Activated B cell treated with CpG ODN at 0.5 μM for 24 hours (primary cell): ENCODE results near the gene INPP5F. TPM values are rescaled to one million over a fixed set of nuclear protein-coding genes. Genes with fewer than 3 reads are reported as not detected.

Source experiments
- ATAC-seq: fragments of 200-7000 bp; cut with Tn5 transposase; one replicate; pipeline ENCODE4 v1.10.0; 2021; ENCODE audit warnings: low read depth, mild to moderate bottlenecking, moderate library complexity
- CTCF ChIA-PET: fragments of 350-600 bp; sonication (Branson Sonifier 250); formaldehyde crosslinking; loops from one replicate; lab custom pipeline; 2021; ENCODE audit warnings: antibody characterized with exemption; lab: Charles Lee
- POLR2A ChIA-PET: fragments of 350-600 bp; sonication (Branson Sonifier 250); formaldehyde crosslinking; loops from one replicate; lab custom pipeline; 2021; ENCODE audit warnings: antibody characterized with exemption; lab: Charles Lee
- DNase-seq: peaks from one replicate; pipeline ENCODE4 v3.0.0; 2022
- H3K27ac Mint-ChIP-seq: one replicate; pipeline ENCODE4 v1.8.0; 2020; ENCODE audit warnings: mixed read lengths
- H3K27me3 Mint-ChIP-seq: one replicate; pipeline ENCODE4 v1.8.0; 2021; ENCODE audit warnings: mixed read lengths
- H3K36me3 Mint-ChIP-seq: one replicate; pipeline ENCODE4 v1.8.0; 2021; ENCODE audit warnings: low read depth, mixed read lengths
- H3K4me1 Mint-ChIP-seq: one replicate; pipeline ENCODE4 v1.8.0; 2021; ENCODE audit warnings: mixed read lengths
- H3K4me3 Mint-ChIP-seq: one replicate; pipeline ENCODE4 v1.8.0; 2020; ENCODE audit warnings: mild to moderate bottlenecking, mixed read lengths
- H3K9me3 Mint-ChIP-seq: one replicate; pipeline ENCODE4 v1.8.0; 2020; ENCODE audit warnings: mixed read lengths
- intact Hi-C: fragments of 100-400 bp; cut with micrococcal nuclease; formaldehyde crosslinking; loops from one replicate; pipeline ENCODE4 v1.15.1; 2024
- total RNA-seq: library from RNA; stranded (reverse); gene quantifications from 2 replicates; pipeline ENCODE4 v1.2.3, GENCODE V29; 2022
- TF ChIP-seq, protein P1 (sequence below): fragments of 200-600 bp; IDR thresholded peaks from one replicate; pipeline ENCODE4 v1.8.0; 2022; ENCODE audit warnings: antibody characterized with exemption, mild to moderate bottlenecking

Gene INPP5F
- total RNA-seq, 1 donor from 2014 or later: 53.5 TPM

DNA sequence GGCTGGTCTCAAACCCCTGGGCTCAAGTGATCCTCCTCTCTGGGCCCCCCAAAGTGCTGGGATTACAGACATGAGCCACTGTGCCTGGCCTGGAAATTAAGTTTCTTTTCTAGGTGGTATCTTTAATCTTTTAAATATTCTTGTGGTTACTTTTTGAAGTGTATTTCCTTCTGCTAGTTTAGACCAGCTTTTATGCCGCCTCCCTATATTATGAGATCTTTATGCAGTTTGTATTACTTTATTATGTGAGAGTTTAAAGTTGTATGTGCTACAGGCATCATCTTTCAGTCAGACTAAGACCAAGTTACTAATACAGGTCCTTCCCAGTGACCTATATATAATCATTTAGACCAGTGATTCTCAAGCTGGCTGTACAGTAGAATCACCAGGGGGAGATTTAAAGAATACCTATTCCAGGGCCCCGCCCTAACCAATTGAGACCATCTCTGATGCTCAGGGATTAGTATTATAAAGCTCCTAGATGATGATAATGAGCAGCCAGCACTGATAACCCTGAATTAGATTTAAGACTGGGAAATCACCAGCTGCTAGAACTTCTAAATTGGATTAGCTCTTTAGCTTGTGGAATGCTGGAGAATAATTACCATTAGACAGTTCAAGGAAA, 11.3 kb downstream of the INPP5F start:
- ChIA-PET POLR2A (interaction anchor here (0.5 to 1.7 kb wide), 3 partner anchors 8 to 36 kb away, joined by 3 to 9 read pairs (median 4); partner anchors contain the start of gene INPP5F), CTCF (interaction anchor here (0.8 to 2.4 kb wide), 3 partner anchors 11 to 50 kb away, joined by 3 to 11 read pairs (median 6); partner anchors contain the start of gene INPP5F)
- TF ChIP-seq, protein P1, sequence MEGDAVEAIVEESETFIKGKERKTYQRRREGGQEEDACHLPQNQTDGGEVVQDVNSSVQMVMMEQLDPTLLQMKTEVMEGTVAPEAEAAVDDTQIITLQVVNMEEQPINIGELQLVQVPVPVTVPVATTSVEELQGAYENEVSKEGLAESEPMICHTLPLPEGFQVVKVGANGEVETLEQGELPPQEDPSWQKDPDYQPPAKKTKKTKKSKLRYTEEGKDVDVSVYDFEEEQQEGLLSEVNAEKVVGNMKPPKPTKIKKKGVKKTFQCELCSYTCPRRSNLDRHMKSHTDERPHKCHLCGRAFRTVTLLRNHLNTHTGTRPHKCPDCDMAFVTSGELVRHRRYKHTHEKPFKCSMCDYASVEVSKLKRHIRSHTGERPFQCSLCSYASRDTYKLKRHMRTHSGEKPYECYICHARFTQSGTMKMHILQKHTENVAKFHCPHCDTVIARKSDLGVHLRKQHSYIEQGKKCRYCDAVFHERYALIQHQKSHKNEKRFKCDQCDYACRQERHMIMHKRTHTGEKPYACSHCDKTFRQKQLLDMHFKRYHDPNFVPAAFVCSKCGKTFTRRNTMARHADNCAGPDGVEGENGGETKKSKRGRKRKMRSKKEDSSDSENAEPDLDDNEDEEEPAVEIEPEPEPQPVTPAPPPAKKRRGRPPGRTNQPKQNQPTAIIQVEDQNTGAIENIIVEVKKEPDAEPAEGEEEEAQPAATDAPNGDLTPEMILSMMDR: no peak
- H3K27ac Mint-ChIP-seq: no peak overlapping the region
- intact Hi-C loops: no loop called here
- DNase-seq: no peak
- no peaks in the 10 kb centered on the region for H3K27me3 Mint-ChIP-seq
- H3K36me3 Mint-ChIP-seq: peaks cover 5% of the 10 kb centered on the region
- no peak for ATAC-seq
- no peaks in the 10 kb centered on the region for H3K9me3 Mint-ChIP-seq
- no peak overlapping the region for H3K4me3 Mint-ChIP-seq
- H3K4me1 Mint-ChIP-seq: peaks cover 56% of the 10 kb centered on the region

DNA sequence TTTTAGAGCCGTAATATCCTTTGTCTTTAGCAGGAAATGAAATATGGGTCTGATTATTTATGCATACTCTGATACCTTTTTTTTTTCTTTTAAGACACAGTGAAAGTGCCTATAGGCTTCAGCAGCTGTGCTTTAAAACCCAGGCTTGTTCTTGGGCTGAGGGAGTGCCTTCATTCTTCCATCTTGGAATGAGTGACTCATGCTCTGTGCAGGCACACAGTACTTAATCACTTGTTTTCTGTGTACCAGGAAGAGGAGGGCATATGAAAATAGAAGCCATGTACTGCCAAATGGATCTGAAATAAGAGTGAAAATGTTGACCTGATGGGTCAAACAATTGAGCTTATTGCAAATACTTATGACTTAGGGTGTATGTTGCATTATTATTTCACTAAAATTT, 12.0 kb downstream of the INPP5F start:
- ATAC-seq: no peak

DNA sequence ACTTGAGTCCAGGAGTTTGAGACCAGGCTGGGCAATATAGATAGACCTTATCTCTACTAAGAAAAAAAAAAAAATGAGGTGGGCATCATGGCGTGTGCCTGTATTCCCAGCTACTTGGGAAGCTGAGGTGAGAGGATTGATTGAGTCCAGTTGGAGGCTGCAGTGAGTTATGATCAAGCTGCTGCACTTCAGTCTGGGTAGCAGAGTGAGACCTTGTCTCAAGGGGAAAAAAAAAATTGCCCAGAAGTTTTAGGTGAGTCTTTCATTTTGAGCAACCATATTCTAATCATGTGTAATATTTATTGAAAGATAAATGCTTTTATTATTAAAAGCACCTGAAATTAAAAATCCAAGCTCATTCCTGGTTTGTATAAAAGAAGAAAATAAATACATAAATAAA, 13.1 kb downstream of the INPP5F start:
- no peak for DNase-seq
- CTCF ChIA-PET: interaction anchor here (2.4 kb wide), 1 partner anchor 11 kb away, joined by 11 read pairs; no protein-coding TSS in a partner anchor
- POLR2A ChIA-PET: no interaction called here
- Mint-ChIP-seq H3K9me3 (no peaks in the 10 kb centered on the region), H3K27me3 (no peaks in the 10 kb centered on the region), H3K4me1 (peaks cover 52% of the 10 kb centered on the region), H3K4me3 (no peak overlapping the region), H3K27ac (no peak overlapping the region), H3K36me3 (peaks cover 7% of the 10 kb centered on the region)
- TF ChIP-seq, protein P1: no peak
- intact Hi-C loops: no loop called here
- peak; percentile 57 for ATAC-seq

More for the DNA sequence above, 12.0 kb downstream of the INPP5F start:
- POLR2A ChIA-PET: interaction anchor here (1.2 to 1.7 kb wide), 2 partner anchors 8 to 13 kb away, joined by 4 to 9 read pairs; partner anchors contain the start of gene INPP5F
- no peak overlapping the region for H3K4me3 Mint-ChIP-seq
- no peaks in the 10 kb centered on the region for H3K27me3 Mint-ChIP-seq
- H3K36me3 Mint-ChIP-seq: peaks cover 4% of the 10 kb centered on the region
- no peak overlapping the region for H3K27ac Mint-ChIP-seq
- CTCF ChIA-PET: interaction anchor here (0.8 to 2.4 kb wide), 3 partner anchors 12 to 51 kb away, joined by 3 to 11 read pairs (median 6); partner anchors contain the start of gene INPP5F
- TF ChIP-seq, protein P1: no peak
- no peak for DNase-seq
- no peaks in the 10 kb centered on the region for H3K9me3 Mint-ChIP-seq
- intact Hi-C loops: no loop called here
- H3K4me1 Mint-ChIP-seq: peaks cover 57% of the 10 kb centered on the region

DNA sequence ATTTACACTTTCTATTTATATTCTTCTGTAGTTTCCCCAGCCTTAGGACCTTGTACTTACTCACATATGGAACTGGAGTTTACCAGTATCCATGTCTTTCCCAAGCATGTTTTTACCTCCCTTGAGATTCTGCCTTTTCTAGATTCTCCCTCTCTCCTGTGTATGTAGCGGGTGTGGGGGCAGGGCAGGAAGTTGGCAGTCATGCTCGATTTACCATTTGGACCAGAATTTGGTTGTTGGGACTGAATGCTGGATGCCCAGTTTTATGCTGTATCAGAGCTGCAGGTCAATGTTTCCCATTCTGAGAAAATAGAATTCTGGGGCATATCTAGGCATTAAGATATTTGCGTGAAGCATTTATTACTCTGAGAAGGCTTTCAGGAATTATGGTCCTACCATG, 14.2 kb downstream of the INPP5F start:
- TF ChIP-seq, protein P1: no peak
- intact Hi-C loops: no loop called here
- ATAC-seq: no peak
- no peak for DNase-seq
- Mint-ChIP-seq H3K9me3 (no peaks in the 10 kb centered on the region), H3K4me3 (no peak overlapping the region), H3K36me3 (peaks cover 10% of the 10 kb centered on the region), H3K27me3 (no peaks in the 10 kb centered on the region), H3K27ac (no peak overlapping the region), H3K4me1 (peaks cover 52% of the 10 kb centered on the region)
- ChIA-PET POLR2A (no interaction called here), CTCF (no interaction called here)

DNA sequence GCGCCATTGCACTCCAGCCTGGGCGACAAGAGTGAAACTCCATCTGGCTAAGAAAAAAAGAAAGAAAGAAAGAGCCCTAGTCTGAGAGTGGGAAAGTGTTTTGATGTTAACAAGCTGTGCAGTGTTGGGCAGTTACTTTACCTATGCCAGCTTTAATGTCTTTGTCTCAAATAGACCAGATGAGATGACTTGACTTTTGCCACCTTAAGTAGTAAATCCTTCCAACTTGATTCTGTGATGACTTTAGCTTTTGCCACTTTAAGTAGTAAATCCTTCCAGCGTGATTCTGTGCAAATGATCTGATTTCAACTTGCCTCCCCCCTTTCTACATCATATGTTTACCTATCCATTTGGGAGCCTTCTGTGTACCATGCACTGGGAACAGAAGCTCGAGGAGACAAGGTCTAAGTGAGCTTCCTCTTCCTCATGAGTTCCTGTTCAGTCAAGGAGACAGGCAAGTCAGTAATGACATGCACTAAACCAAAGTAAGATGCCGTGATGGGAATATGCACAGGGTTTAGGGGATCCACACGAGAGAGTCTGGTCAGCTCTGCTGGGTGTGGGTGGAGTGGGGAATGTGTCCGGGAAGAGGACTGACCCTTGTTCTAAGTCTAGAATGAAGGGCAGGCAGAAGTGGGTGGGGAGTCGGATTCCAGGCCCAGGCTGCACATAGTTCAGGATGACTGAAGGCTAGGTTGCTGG, 17.2 kb downstream of the INPP5F start:
- no peak overlapping the region for H3K4me3 Mint-ChIP-seq
- CTCF ChIA-PET: no interaction called here
- ATAC-seq: no peak
- no peaks in the 10 kb centered on the region for H3K9me3 Mint-ChIP-seq
- peaks cover 44% of the 10 kb centered on the region for H3K4me1 Mint-ChIP-seq
- POLR2A ChIA-PET: interaction anchor here (0.6 to 1.4 kb wide), 2 partner anchors 18 to 192 kb away, joined by 3 to 4 read pairs; partner anchors contain the start of gene INPP5F
- no peaks in the 10 kb centered on the region for H3K27me3 Mint-ChIP-seq
- no peak overlapping the region for H3K27ac Mint-ChIP-seq
- TF ChIP-seq, protein P1: no peak
- DNase-seq: no peak
- peaks cover 13% of the 10 kb centered on the region for H3K36me3 Mint-ChIP-seq
- intact Hi-C loops: no loop called here
